Effector memory CD4-positive, alpha-beta T cell (primary cell): ENCODE data around the gene PRRC2B.

Experiments used
- DNase-seq, 3 donors: peaks; one replicate each; pipeline ENCODE4 v3.0.0-alpha.2; 2020
- H3K27ac ChIP-seq: 2 replicates; pipeline ENCODE4 v1.7.0; 2013; ENCODE audit warnings: mild to moderate bottlenecking, low read length, moderate library complexity; ENCODE audit not compliant: insufficient read depth, poor library complexity, severe bottlenecking
- H3K27me3 ChIP-seq: replicated peaks from 2 replicates; pipeline ENCODE4 v1.7.0; 2013; ENCODE audit warnings: mild to moderate bottlenecking, low read length; ENCODE audit not compliant: insufficient read depth, control insufficient read depth, poor library complexity, severe bottlenecking
- H3K36me3 ChIP-seq: 2 replicates; pipeline ENCODE4 v1.7.0; 2013; ENCODE audit warnings: mild to moderate bottlenecking, low read length, moderate library complexity; ENCODE audit not compliant: control insufficient read depth, insufficient read depth
- H3K4me1 ChIP-seq: 2 replicates; pipeline ENCODE4 v1.7.0; 2013; ENCODE audit warnings: low read length, mild to moderate bottlenecking; ENCODE audit not compliant: control insufficient read depth, insufficient read depth, poor library complexity, severe bottlenecking
- H3K4me3 ChIP-seq: 2 replicates; pipeline ENCODE4 v1.7.0; 2013; ENCODE audit warnings: low read length, low read depth, mild to moderate bottlenecking; ENCODE audit not compliant: insufficient read depth, poor library complexity, severe bottlenecking
- H3K9me3 ChIP-seq: 2 replicates; pipeline ENCODE4 v1.7.0; 2013; ENCODE audit warnings: mild to moderate bottlenecking, low read length, moderate library complexity; ENCODE audit not compliant: control insufficient read depth

Gene PRRC2B

DNA sequence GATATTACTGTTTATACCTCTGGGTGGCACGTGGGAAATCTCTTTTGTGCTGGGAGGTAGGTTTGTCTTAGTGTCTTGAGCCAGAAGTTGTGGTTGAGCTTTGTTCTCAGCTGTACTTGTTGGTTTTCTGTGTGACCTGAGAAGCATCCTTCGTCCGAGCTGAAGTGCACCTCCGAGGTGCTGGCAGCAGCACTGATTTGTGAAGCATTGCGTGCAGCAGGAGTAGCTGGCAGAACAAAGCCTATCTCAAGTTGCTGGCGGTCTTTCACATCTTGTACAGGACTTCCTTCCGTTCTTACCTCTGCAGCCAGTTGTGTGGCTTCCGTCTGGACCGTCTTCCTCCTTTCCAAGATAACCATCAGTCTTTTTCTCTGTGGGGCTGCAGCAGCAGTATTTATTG lies 4.3 kb downstream of the PRRC2B start:
- H3K9me3 ChIP-seq, result no peaks in the 10 kb centered on the region
- DNase-seq, result peak; percentile 56 to 67 (median 57)
- H3K4me1 ChIP-seq, result peaks cover 75% of the 10 kb centered on the region
- no peaks in the 10 kb centered on the region for H3K36me3 ChIP-seq
- peak overlapping the region; percentile 90 for H3K27ac ChIP-seq
- no peaks in the 10 kb centered on the region for H3K27me3 ChIP-seq
- H3K4me3 ChIP-seq, result peak overlapping the region; percentile 8

GRCh38 chr9:131399972-131400371 lies 6.1 kb downstream of the PRRC2B start:
- Histone ChIP-seq H3K4me3 (no peak overlapping the region), H3K27me3 (no peaks in the 10 kb centered on the region), H3K9me3 (no peaks in the 10 kb centered on the region), H3K4me1 (peaks cover 75% of the 10 kb centered on the region), H3K36me3 (no peaks in the 10 kb centered on the region), H3K27ac (peak overlapping the region; percentile 12)
- no peak for DNase-seq

DNA sequence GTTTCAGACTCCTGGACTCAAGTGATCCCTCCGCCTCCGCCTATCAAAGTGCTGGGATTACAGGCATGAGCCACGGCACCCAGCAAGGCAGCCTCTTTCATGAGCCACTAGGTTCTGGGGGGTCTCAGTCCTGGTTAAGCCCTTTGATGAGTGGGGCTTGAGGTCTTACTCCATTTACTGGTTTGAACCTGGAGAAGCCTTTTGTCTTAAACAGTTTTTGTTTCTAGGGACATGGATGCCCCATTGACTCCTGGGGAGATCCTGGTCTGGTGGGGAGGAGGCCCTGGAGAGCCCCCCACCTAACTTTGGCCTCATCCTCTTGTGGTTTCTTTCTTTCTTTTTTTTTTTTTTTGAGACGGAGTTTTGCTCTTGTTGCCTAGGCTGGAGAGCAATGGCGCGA lies 6.7 kb downstream of the PRRC2B start:
- H3K4me1 ChIP-seq, result peaks cover 75% of the 10 kb centered on the region
- no peaks in the 10 kb centered on the region for H3K27me3 ChIP-seq
- no peak overlapping the region for H3K27ac ChIP-seq
- no peak for DNase-seq
- no peaks in the 10 kb centered on the region for H3K36me3 ChIP-seq
- no peaks in the 10 kb centered on the region for H3K9me3 ChIP-seq
- no peak overlapping the region for H3K4me3 ChIP-seq

- Histone ChIP-seq H3K27ac (no peak overlapping the region), H3K4me1 (peaks cover 73% of the 10 kb centered on the region), H3K4me3 (no peak overlapping the region), H3K9me3 (no peaks in the 10 kb centered on the region), H3K27me3 (no peaks in the 10 kb centered on the region), H3K36me3 (no peaks in the 10 kb centered on the region)
- DNase-seq, result no peak
These were observed 8.2 kb downstream of the PRRC2B start for GRCh38 chr9:131402073-131402472.

- no peak overlapping the region for H3K27ac ChIP-seq
- no peak for DNase-seq
- no peak overlapping the region for H3K4me3 ChIP-seq
These were observed 9.0 kb downstream of the PRRC2B start for GRCh38 chr9:131402738-131403492.

GRCh38 chr9:131403493-131403773 lies 9.5 kb downstream of the PRRC2B start:
- Histone ChIP-seq H3K36me3 (no peaks in the 10 kb centered on the region), H3K4me1 (peaks cover 73% of the 10 kb centered on the region), H3K27me3 (no peaks in the 10 kb centered on the region), H3K9me3 (no peaks in the 10 kb centered on the region), H3K4me3 (no peak overlapping the region), H3K27ac (no peak overlapping the region)
- no peak for DNase-seq

More at GRCh38 chr9:131402738-131403492, 9.0 kb downstream of the PRRC2B start:
- Histone ChIP-seq H3K36me3 (no peaks in the 10 kb centered on the region), H3K27me3 (no peaks in the 10 kb centered on the region), H3K4me1 (peaks cover 73% of the 10 kb centered on the region), H3K9me3 (no peaks in the 10 kb centered on the region)

DNA sequence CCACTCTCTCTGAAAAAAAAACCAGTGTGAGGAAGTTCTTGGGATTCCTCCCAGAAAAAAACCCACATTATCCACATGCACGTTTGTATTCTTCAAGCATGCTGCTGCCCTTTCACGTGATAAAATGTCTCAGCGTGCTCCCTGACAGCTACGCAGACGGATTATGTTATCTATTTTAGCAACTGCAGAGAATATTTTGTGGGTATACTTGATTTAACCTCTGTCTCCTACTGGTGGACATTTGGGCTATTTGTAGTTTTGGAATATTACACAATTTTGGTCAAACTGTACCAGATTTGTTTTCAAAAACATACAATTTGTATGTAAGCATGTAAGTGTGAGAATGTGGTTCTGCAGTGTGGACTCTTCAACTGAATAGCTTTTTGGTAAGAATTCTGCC lies 10.7 kb downstream of the PRRC2B start:
- no peak overlapping the region for H3K4me3 ChIP-seq
- H3K27ac ChIP-seq, result no peak overlapping the region

GRCh38 chr9:131404987-131405386 lies 11.1 kb downstream of the PRRC2B start:
- DNase-seq, result no peak
- no peak overlapping the region for H3K27ac ChIP-seq

More for the DNA sequence above, 10.7 kb downstream of the PRRC2B start:
- Histone ChIP-seq H3K9me3 (no peaks in the 10 kb centered on the region), H3K27me3 (no peaks in the 10 kb centered on the region), H3K4me1 (peaks cover 78% of the 10 kb centered on the region), H3K36me3 (no peaks in the 10 kb centered on the region)
- DNase-seq, result no peak

DNA sequence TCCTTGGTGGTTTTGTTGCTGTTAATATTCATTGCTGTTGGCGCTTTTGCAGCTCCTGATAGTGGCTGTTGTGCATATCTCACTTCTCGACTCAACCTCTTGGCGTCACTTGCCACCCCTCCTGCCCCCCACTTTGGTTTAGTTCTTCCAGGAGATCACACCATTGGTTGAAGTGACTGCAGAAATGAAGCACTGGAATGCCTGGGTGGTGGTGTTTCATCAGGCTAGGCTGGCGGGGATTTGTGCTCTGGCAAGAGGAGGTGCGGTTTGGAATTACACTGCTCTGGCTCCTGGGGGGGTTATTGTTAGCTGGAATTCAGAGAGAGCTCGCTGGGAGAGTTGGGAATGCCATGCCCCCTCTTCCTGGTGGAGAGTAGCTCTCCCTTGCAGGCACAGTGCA lies 11.5 kb downstream of the PRRC2B start:
- DNase-seq, result no peak
- Histone ChIP-seq H3K4me1 (peaks cover 80% of the 10 kb centered on the region), H3K4me3 (peak overlapping the region; percentile 41), H3K9me3 (no peaks in the 10 kb centered on the region), H3K27me3 (no peaks in the 10 kb centered on the region), H3K36me3 (no peaks in the 10 kb centered on the region), H3K27ac (no peak overlapping the region)

More at GRCh38 chr9:131404987-131405386, 11.1 kb downstream of the PRRC2B start:
- Histone ChIP-seq H3K36me3 (no peaks in the 10 kb centered on the region), H3K4me1 (peaks cover 80% of the 10 kb centered on the region), H3K4me3 (no peak overlapping the region), H3K9me3 (no peaks in the 10 kb centered on the region), H3K27me3 (no peaks in the 10 kb centered on the region)

DNA sequence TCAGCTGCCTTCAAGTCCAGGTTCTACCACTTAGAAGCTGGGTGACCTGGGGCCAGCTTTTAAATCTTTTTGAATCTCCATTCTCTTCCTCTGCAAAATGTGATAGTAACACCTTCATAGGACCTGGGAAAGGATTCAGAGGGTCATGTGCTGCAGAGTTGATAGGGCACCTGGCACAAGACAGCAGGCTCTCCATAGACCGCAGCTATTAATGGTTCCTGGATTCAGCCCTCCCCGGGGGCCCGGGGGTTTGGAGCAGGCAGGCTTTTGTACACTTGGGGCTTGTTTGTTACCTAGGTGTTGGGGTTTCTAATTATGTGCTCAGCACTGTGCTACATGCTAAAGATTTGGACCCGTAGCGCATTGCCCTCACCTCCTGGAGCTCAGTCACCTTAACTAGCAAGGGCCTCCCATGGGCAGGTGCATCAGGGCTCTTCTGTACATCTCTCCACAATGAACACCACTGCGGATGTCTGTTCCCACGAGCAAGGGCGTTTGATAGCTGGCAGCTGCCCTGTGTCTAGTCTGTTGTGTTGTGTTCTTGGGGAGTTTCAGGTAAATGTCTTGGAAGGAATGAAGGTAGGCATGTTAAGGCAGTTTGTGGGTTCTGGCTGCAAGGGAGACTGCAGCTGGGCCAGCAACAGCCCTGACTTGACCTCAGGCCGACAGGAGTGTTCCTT lies 12.1 kb downstream of the PRRC2B start:
- Histone ChIP-seq H3K9me3 (no peaks in the 10 kb centered on the region), H3K4me3 (peak overlapping the region; percentile 41), H3K27me3 (no peaks in the 10 kb centered on the region), H3K27ac (peak overlapping the region; percentile 37), H3K4me1 (peaks cover 77% of the 10 kb centered on the region), H3K36me3 (no peaks in the 10 kb centered on the region)
- DNase-seq, result no peak
